Uterus (tissue), 2 donors: ENCODE data around the gene E2F7.

Experiments used
- POLR2A ChIP-seq, 2 donors: fragments of 450-650 bp; IDR thresholded peaks; one replicate each; pipeline ENCODE4 v1.6.1; 2016; ENCODE audit warnings: antibody characterized with exemption in 2 of 2, mild to moderate bottlenecking in 1 of 2, moderate library complexity in 1 of 2
- TF ChIP-seq, protein P1 (sequence below), 4 experiments: fragments of 200-600 bp in 2 of 4; fragments of 450-650 bp in 2 of 4; sonication (generic) in 2 of 4; IDR thresholded peaks; one replicate each; pipeline ENCODE4 v1.5.1; 2016 to 2019; ENCODE audit warnings: antibody characterized with exemption in 4 of 4, mild to moderate bottlenecking in 2 of 4, moderate library complexity in 1 of 4

DNA sequence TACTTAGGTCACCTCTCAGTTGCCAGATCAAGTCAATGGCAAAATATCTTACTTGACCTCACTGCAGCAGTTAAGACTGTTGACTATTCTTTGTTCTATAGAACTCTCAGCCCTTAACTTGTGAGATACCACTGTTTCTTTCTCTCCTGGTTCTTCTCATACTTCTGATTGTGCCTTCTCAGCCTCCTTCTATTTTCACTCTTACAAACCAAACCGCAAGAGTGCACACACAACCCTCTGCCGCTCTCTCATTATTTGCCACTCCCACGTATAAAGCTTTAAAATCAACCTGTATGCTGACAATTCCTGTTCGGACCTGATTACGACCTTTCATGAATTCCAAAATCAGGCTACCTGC lies 4.5 kb downstream of the E2F7 start:
- TF ChIP-seq, protein P1, sequence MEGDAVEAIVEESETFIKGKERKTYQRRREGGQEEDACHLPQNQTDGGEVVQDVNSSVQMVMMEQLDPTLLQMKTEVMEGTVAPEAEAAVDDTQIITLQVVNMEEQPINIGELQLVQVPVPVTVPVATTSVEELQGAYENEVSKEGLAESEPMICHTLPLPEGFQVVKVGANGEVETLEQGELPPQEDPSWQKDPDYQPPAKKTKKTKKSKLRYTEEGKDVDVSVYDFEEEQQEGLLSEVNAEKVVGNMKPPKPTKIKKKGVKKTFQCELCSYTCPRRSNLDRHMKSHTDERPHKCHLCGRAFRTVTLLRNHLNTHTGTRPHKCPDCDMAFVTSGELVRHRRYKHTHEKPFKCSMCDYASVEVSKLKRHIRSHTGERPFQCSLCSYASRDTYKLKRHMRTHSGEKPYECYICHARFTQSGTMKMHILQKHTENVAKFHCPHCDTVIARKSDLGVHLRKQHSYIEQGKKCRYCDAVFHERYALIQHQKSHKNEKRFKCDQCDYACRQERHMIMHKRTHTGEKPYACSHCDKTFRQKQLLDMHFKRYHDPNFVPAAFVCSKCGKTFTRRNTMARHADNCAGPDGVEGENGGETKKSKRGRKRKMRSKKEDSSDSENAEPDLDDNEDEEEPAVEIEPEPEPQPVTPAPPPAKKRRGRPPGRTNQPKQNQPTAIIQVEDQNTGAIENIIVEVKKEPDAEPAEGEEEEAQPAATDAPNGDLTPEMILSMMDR (IDR thresholded peaks at IDR 0.05), result no peak
- TF ChIP-seq POLR2A (IDR thresholded peaks at IDR 0.05), result no peak
